Measurements from ENCODE around the gene INSR.

- TF ChIP-seq, protein P1, sequence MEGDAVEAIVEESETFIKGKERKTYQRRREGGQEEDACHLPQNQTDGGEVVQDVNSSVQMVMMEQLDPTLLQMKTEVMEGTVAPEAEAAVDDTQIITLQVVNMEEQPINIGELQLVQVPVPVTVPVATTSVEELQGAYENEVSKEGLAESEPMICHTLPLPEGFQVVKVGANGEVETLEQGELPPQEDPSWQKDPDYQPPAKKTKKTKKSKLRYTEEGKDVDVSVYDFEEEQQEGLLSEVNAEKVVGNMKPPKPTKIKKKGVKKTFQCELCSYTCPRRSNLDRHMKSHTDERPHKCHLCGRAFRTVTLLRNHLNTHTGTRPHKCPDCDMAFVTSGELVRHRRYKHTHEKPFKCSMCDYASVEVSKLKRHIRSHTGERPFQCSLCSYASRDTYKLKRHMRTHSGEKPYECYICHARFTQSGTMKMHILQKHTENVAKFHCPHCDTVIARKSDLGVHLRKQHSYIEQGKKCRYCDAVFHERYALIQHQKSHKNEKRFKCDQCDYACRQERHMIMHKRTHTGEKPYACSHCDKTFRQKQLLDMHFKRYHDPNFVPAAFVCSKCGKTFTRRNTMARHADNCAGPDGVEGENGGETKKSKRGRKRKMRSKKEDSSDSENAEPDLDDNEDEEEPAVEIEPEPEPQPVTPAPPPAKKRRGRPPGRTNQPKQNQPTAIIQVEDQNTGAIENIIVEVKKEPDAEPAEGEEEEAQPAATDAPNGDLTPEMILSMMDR (IDR thresholded peaks at IDR 0.05) = no peak
- TF ChIP-seq ZFX (IDR thresholded peaks at IDR 0.05; ENCODE audit: borderline replicate concordance) = no peak
These were observed 39.2 kb upstream of the INSR start for GRCh38 chr19:7333198-7334118.
